HL-60 (cell line): Measurements from ENCODE around the gene ENOX1.

Source experiments
- DNase-seq, 2 experiments: peaks; one replicate each; pipeline ENCODE4 v3.0.0-alpha.2; 2010 to 2020; ENCODE audit warnings: low read depth in 1 of 2, low spot score in 1 of 2
- H3K27ac ChIP-seq: fragments of 250-450 bp; sonication (Bioruptor Pico); replicated peaks from 2 replicates; pipeline ENCODE4 v1.5.1; 2020; ENCODE audit warnings: mild to moderate bottlenecking, moderate library complexity
- H3K27me3 ChIP-seq: fragments of 250-450 bp; sonication (Bioruptor Pico); 2 replicates; pipeline ENCODE4 v1.5.1; 2021; ENCODE audit warnings: mild to moderate bottlenecking, moderate library complexity; ENCODE audit not compliant: insufficient read depth, poor library complexity, severe bottlenecking
- H3K4me3 ChIP-seq: replicated peaks from 2 replicates; pipeline ENCODE4 v1.5.1; 2011; ENCODE audit warnings: mild to moderate bottlenecking, control low read depth, low read length; ENCODE audit not compliant: insufficient read depth
- GABPA ChIP-seq: IDR thresholded peaks from 2 replicates; pipeline ENCODE4 v1.6.1; 2012; ENCODE audit warnings: low read depth
- POLR2AphosphoS5 ChIP-seq: IDR thresholded peaks from 2 replicates; pipeline ENCODE4 v1.6.1; 2012; ENCODE audit warnings: low read depth
- SPI1 ChIP-seq: IDR thresholded peaks from 2 replicates; pipeline ENCODE4 v1.6.1; 2012; ENCODE audit warnings: low read depth, mild to moderate bottlenecking, borderline replicate concordance
- TF ChIP-seq, protein P1 (sequence below): IDR thresholded peaks from one replicate; pipeline ENCODE4 v1.5.1; 2011; ENCODE audit warnings: low read length, control low read depth, inconsistent platforms; ENCODE audit not compliant: insufficient read depth
- TF ChIP-seq, protein P2 (sequence below): IDR thresholded peaks from 2 replicates; pipeline ENCODE4 v1.6.1; 2012; ENCODE audit warnings: low read depth; ENCODE audit not compliant: insufficient replicate concordance

Gene ENOX1

DNA sequence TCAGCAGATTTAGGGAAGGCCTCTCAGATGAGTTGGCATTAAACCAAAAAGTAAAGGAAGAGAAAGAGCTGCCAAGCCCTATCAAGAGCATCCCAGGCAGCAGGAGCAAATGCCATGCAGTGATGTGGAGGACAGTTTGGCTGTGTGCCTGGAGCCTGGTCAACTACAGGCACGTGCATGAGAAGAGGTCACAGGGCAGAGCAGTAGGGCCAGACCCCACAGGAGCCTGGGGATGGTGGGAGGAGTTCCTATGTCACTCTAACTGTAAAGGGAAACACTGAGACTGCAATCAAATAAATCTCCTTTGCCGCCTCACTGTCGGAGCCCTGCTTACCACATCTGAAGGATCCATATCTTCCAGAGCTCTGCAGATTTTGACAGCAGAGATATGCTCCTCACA lies 240.5 kb downstream of the ENOX1 start:
- no peak for DNase-seq
- Histone ChIP-seq H3K27ac (no peak overlapping the region), H3K27me3 (peaks cover 3% of the 10 kb centered on the region), H3K4me3 (no peak overlapping the region)
- TF ChIP-seq, protein P1, sequence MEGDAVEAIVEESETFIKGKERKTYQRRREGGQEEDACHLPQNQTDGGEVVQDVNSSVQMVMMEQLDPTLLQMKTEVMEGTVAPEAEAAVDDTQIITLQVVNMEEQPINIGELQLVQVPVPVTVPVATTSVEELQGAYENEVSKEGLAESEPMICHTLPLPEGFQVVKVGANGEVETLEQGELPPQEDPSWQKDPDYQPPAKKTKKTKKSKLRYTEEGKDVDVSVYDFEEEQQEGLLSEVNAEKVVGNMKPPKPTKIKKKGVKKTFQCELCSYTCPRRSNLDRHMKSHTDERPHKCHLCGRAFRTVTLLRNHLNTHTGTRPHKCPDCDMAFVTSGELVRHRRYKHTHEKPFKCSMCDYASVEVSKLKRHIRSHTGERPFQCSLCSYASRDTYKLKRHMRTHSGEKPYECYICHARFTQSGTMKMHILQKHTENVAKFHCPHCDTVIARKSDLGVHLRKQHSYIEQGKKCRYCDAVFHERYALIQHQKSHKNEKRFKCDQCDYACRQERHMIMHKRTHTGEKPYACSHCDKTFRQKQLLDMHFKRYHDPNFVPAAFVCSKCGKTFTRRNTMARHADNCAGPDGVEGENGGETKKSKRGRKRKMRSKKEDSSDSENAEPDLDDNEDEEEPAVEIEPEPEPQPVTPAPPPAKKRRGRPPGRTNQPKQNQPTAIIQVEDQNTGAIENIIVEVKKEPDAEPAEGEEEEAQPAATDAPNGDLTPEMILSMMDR, result no peak
- no peak for TF ChIP-seq SPI1

DNA sequence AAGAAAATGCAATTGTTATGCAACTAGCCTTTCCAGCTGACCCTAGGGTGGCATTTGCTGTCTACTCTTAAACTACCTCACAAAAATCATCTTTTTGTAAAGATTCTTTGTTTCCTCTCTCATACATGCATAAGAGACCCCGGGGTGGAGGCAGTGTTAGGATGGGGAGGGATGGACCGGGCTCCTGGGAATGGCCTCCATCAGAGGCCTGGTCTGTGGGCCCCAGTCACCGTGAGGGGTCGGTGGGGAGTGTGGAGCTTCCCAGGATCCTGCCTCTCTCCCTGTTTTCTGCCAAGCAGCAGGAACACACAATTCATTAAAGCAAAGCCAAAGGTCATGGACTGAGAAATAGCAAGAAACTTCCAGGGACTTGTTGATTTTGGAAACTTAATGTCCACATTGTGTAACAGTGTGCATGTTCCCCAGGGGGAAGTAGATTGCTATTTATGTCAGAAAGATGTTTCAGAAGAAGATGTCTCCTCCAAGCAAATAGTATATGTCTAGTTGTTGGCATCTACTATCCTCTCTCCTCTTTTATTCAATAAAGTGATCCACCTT lies 241.4 kb downstream of the ENOX1 start:
- DNase-seq, result no peak
- Histone ChIP-seq H3K4me3 (no peak overlapping the region), H3K27ac (no peak overlapping the region), H3K27me3 (peaks cover 3% of the 10 kb centered on the region)
- TF ChIP-seq GABPA, result no peak
- TF ChIP-seq, protein P2, sequence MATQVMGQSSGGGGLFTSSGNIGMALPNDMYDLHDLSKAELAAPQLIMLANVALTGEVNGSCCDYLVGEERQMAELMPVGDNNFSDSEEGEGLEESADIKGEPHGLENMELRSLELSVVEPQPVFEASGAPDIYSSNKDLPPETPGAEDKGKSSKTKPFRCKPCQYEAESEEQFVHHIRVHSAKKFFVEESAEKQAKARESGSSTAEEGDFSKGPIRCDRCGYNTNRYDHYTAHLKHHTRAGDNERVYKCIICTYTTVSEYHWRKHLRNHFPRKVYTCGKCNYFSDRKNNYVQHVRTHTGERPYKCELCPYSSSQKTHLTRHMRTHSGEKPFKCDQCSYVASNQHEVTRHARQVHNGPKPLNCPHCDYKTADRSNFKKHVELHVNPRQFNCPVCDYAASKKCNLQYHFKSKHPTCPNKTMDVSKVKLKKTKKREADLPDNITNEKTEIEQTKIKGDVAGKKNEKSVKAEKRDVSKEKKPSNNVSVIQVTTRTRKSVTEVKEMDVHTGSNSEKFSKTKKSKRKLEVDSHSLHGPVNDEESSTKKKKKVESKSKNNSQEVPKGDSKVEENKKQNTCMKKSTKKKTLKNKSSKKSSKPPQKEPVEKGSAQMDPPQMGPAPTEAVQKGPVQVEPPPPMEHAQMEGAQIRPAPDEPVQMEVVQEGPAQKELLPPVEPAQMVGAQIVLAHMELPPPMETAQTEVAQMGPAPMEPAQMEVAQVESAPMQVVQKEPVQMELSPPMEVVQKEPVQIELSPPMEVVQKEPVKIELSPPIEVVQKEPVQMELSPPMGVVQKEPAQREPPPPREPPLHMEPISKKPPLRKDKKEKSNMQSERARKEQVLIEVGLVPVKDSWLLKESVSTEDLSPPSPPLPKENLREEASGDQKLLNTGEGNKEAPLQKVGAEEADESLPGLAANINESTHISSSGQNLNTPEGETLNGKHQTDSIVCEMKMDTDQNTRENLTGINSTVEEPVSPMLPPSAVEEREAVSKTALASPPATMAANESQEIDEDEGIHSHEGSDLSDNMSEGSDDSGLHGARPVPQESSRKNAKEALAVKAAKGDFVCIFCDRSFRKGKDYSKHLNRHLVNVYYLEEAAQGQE, result no peak
- TF ChIP-seq, protein P1, result no peak
- TF ChIP-seq SPI1, result no peak
- no peak for TF ChIP-seq POLR2AphosphoS5

DNA sequence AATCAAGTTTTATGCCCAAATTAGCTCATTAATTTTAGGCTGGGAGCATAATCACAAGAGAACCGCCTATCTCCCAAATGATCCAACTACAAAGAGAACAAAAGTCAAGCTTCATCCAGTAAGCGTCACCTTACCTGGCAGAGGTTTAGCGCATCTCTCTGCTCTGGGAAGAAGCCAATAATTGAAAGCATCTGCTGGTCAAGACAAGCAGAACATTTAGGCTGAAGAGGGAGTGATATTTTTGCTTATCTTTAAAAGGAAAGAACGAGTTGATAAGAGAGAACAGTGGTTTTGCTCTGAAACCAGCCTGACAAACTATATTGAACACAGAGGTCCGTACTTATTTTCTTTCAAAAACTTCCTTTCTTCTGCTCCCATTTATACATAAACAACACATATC lies 242.1 kb downstream of the ENOX1 start:
- Histone ChIP-seq H3K27me3 (peaks cover 3% of the 10 kb centered on the region), H3K27ac (no peak overlapping the region), H3K4me3 (no peak overlapping the region)
- no peak for DNase-seq
- no peak for TF ChIP-seq POLR2AphosphoS5

DNA sequence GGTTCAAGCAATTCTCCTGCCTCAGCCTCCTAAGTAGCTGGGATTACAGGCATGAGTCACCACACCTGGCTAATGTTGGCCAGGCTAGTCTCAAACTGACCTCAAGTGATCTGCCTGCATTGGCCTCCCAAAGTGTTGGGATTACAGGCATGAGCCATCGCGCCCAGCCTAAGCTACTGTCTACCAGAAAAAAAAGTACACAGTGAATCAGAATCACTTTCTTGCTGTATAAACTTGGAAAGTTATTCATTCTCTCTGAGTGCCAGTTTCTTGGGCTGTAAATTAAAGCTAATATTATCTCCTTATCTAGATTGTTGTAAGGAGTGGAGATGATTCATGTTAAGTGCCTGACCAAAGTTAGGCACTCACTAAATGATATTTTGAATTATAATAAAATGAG lies 242.8 kb downstream of the ENOX1 start:
- Histone ChIP-seq H3K27me3 (peaks cover 3% of the 10 kb centered on the region), H3K4me3 (no peak overlapping the region), H3K27ac (no peak overlapping the region)
- TF ChIP-seq GABPA (no peak), POLR2AphosphoS5 (no peak), SPI1 (no peak)
- TF ChIP-seq, protein P2, result no peak
- TF ChIP-seq, protein P1, result no peak
- no peak for DNase-seq
